H1 (cell line): Measurements from ENCODE around the gene PPIL6. TPM values are rescaled to one million over a fixed set of nuclear protein-coding genes. Genes with fewer than 3 reads are reported as not detected.

Experiments used
- CTCF ChIA-PET: fragments of 300-600 bp; sonication (Branson Sonifier 250); formaldehyde crosslinking; loops from one replicate; lab custom pipeline; 2021; ENCODE audit not compliant: partially characterized antibody; lab: Charles Lee
- POLR2A ChIA-PET: fragments of 300-600 bp; sonication (Branson Sonifier 250); formaldehyde crosslinking; loops from one replicate; lab custom pipeline; 2021; ENCODE audit warnings: inconsistent platforms; ENCODE audit not compliant: partially characterized antibody; lab: Charles Lee
- DNase-seq, 2 experiments: peaks; one replicate each; pipeline versions ENCODE4 v3.0.0 to v3.0.0-alpha.2; 2010 to 2022; ENCODE audit warnings: low spot score in 2 of 2, low read depth in 1 of 2, mixed read lengths in 1 of 2
- FAIRE-seq: peaks from 2 replicates; lab custom pipeline; 2011; peaks lifted over from hg19 to GRCh38; lab: Jason Lieb, UNC
- H2AFZ ChIP-seq: 2 replicates; pipeline ENCODE4 v1.8.1; 2012; ENCODE audit warnings: low read length, inconsistent platforms
- H2AK5ac ChIP-seq: 2 replicates; pipeline ENCODE4 v1.6.1; 2013; ENCODE audit warnings: low read depth, low read length
- H2BK120ac ChIP-seq: replicated peaks from 2 replicates; pipeline ENCODE3; 2013; ENCODE audit warnings: low read depth, low read length, inconsistent platforms
- H2BK12ac ChIP-seq: 2 replicates; pipeline ENCODE4 v1.6.1; 2013; ENCODE audit warnings: low read depth, low read length
- H2BK15ac ChIP-seq: 2 replicates; pipeline ENCODE4 v1.6.1; 2013; ENCODE audit warnings: low read length
- H2BK20ac ChIP-seq: 2 replicates; pipeline ENCODE4 v1.6.1; 2013; ENCODE audit warnings: low read length
- H2BK5ac ChIP-seq: 2 replicates; pipeline ENCODE4 v1.6.1; 2013; ENCODE audit warnings: low read depth, low read length
- H3K14ac ChIP-seq: 2 replicates; pipeline ENCODE4 v1.6.1; 2013; ENCODE audit warnings: inconsistent platforms; ENCODE audit not compliant: insufficient read length
- H3K18ac ChIP-seq: 2 replicates; pipeline ENCODE4 v1.6.1; 2013; ENCODE audit warnings: low read length; ENCODE audit errors: extremely low read depth
- H3K23ac ChIP-seq: 2 replicates; pipeline ENCODE4 v1.6.1; 2013; ENCODE audit warnings: inconsistent platforms; ENCODE audit not compliant: insufficient read length
- H3K23me2 ChIP-seq: 2 replicates; pipeline ENCODE4 v1.6.1; 2013; ENCODE audit warnings: low read depth, low read length
- H3K27ac ChIP-seq: 2 replicates; pipeline ENCODE4 v1.6.1; 2011; ENCODE audit warnings: low read depth, low read length, inconsistent platforms
- H3K27me3 ChIP-seq, 4 experiments: replicated peaks in 1 of 4; 1 replicate in 1 of 4; 2 replicates in 3 of 4; pipeline versions ENCODE4 v1.6.1 to v1.8.1; 2011 to 2013; ENCODE audit warnings: low read length in 3 of 4, mild to moderate bottlenecking in 3 of 4, inconsistent platforms in 2 of 4, mixed read lengths in 2 of 4, moderate library complexity in 1 of 4; ENCODE audit not compliant: control insufficient read depth in 3 of 4, insufficient read depth in 3 of 4; ENCODE audit errors: extremely low read depth in 1 of 4
- H3K36me3 ChIP-seq, 4 experiments: 2 replicates each; pipeline versions ENCODE4 v1.6.1 to v1.8.1; 2011 to 2013; ENCODE audit warnings: mild to moderate bottlenecking in 4 of 4, low read length in 3 of 4, moderate library complexity in 2 of 4, control low read depth in 1 of 4, inconsistent platforms in 1 of 4; ENCODE audit not compliant: insufficient read depth in 4 of 4, control insufficient read depth in 2 of 4
- H3K4ac ChIP-seq: replicated peaks from 2 replicates; pipeline ENCODE3; 2013; ENCODE audit warnings: low read length, low read depth, mixed read lengths, inconsistent platforms; ENCODE audit not compliant: insufficient read length
- H3K4me1 ChIP-seq, 4 experiments: replicated peaks in 1 of 4; 1 replicate in 1 of 4; 2 replicates in 3 of 4; pipeline versions ENCODE4 v1.6.1 to v1.8.1; 2011 to 2013; ENCODE audit warnings: low read length in 3 of 4, inconsistent platforms in 2 of 4, mixed read lengths in 1 of 4; ENCODE audit not compliant: insufficient read depth in 4 of 4, control insufficient read depth in 3 of 4
- H3K4me2 ChIP-seq, 2 experiments: 2 replicates each; pipeline versions ENCODE4 v1.6.1 to v1.8.1; 2011 to 2013; ENCODE audit warnings: low read depth in 2 of 2, low read length in 2 of 2, control low read depth in 1 of 2, inconsistent platforms in 1 of 2, mild to moderate bottlenecking in 1 of 2; ENCODE audit not compliant: insufficient read depth in 1 of 2
- H3K4me3 ChIP-seq, 4 experiments: fragments of 200-600, 300-600 bp in 1 of 4; sonication (generic), shearing (Covaris generic), sonication (Bioruptor Twin) in 1 of 4; 2 replicates each; pipeline versions ENCODE4 v1.5.1 to v1.8.1; 2011 to 2016; ENCODE audit warnings: low read length in 4 of 4, low read depth in 3 of 4, control low read depth in 2 of 4, inconsistent platforms in 2 of 4, mild to moderate bottlenecking in 2 of 4, mixed read lengths in 1 of 4, moderate library complexity in 1 of 4; ENCODE audit not compliant: insufficient read depth in 2 of 4; ENCODE audit errors: extremely low read depth in 1 of 4
- H3K56ac ChIP-seq: replicated peaks from 2 replicates; pipeline ENCODE3; 2013; ENCODE audit warnings: low read depth, mild to moderate bottlenecking, mixed read lengths, low read length, inconsistent platforms; ENCODE audit not compliant: insufficient read length
- H3K79me1 ChIP-seq: 2 replicates; pipeline ENCODE4 v1.6.1; 2013; ENCODE audit warnings: low read depth, low read length, control low read depth
- H3K79me2 ChIP-seq, 2 experiments: 2 replicates each; pipeline versions ENCODE4 v1.6.1 to v1.8.1; 2012 to 2013; ENCODE audit warnings: low read length in 2 of 2, mild to moderate bottlenecking in 2 of 2, inconsistent platforms in 1 of 2; ENCODE audit not compliant: insufficient read depth in 2 of 2, control insufficient read depth in 1 of 2
- H3K9ac ChIP-seq, 4 experiments: replicated peaks in 1 of 4; 1 replicate in 1 of 4; 2 replicates in 3 of 4; pipeline versions ENCODE4 v1.6.1 to v1.8.1; 2011 to 2013; ENCODE audit warnings: low read depth in 3 of 4, low read length in 3 of 4, control low read depth in 2 of 4, mild to moderate bottlenecking in 2 of 4, moderate library complexity in 2 of 4, inconsistent platforms in 1 of 4; ENCODE audit errors: extremely low read depth in 1 of 4
- H3K9me3 ChIP-seq, 2 experiments: 2 replicates each; pipeline versions ENCODE4 v1.6.1 to v1.8.1; 2012 to 2013; ENCODE audit warnings: mild to moderate bottlenecking in 2 of 2, moderate library complexity in 2 of 2, control low read depth in 1 of 2, inconsistent platforms in 1 of 2, low read depth in 1 of 2, low read length in 1 of 2, mixed read lengths in 1 of 2; ENCODE audit not compliant: insufficient read depth in 2 of 2
- H4K20me1 ChIP-seq, 2 experiments: replicated peaks in 1 of 2; 2 replicates each; pipeline versions ENCODE3 to v1.8.1; 2011 to 2013; ENCODE audit warnings: inconsistent platforms in 2 of 2, low read length in 2 of 2, mild to moderate bottlenecking in 1 of 2; ENCODE audit not compliant: insufficient read depth in 2 of 2, control insufficient read depth in 1 of 2
- H4K5ac ChIP-seq: 2 replicates; pipeline ENCODE4 v1.6.1; 2013; ENCODE audit warnings: low read length, low read depth, mixed read lengths, inconsistent platforms; ENCODE audit not compliant: insufficient read length
- H4K8ac ChIP-seq: 2 replicates; pipeline ENCODE4 v1.8.0; 2013; ENCODE audit warnings: mild to moderate bottlenecking, moderate library complexity, low read length, inconsistent platforms; ENCODE audit not compliant: insufficient read depth; ENCODE audit errors: extremely low read depth
- H4K91ac ChIP-seq: replicated peaks from 2 replicates; pipeline ENCODE3; 2013; ENCODE audit warnings: low read length, mixed read lengths, inconsistent platforms; ENCODE audit not compliant: insufficient read length
- ASH2L ChIP-seq: fragments of 200-600, 300-600 bp; sonication (generic); IDR thresholded peaks from one replicate; pipeline ENCODE4 v1.7.1; 2017; ENCODE audit warnings: low read length
- BCL11A ChIP-seq, 2 experiments: IDR thresholded peaks; one replicate each; pipeline ENCODE4 v1.6.1; 2011; ENCODE audit warnings: low read depth in 2 of 2, low read length in 2 of 2, mild to moderate bottlenecking in 2 of 2
- CTBP2 ChIP-seq: IDR thresholded peaks from 2 replicates; pipeline ENCODE4 v1.7.0; 2011; ENCODE audit warnings: borderline replicate concordance, mild to moderate bottlenecking, moderate library complexity, mixed read lengths, low read length; ENCODE audit not compliant: insufficient read depth, insufficient read length
- EGR1 ChIP-seq: IDR thresholded peaks from 2 replicates; pipeline ENCODE4 v1.6.1; 2011; ENCODE audit warnings: low read depth, low read length, borderline replicate concordance
- GABPA ChIP-seq: IDR thresholded peaks from 2 replicates; pipeline ENCODE4 v1.6.1; 2011; ENCODE audit warnings: mild to moderate bottlenecking, low read length, moderate library complexity, borderline replicate concordance; ENCODE audit not compliant: insufficient read depth
- KDM1A ChIP-seq: fragments of 200-600, 300-600 bp; sonication (generic); IDR thresholded peaks from 2 replicates; pipeline ENCODE4 v1.7.1; 2016; ENCODE audit warnings: mild to moderate bottlenecking, low read length, borderline replicate concordance
- NRF1 ChIP-seq: IDR thresholded peaks from 2 replicates; pipeline ENCODE4 v1.6.1; 2011; ENCODE audit warnings: mild to moderate bottlenecking, low read depth, low read length, improper control_type of control experiment
- RFX5 ChIP-seq: IDR thresholded peaks from 2 replicates; pipeline ENCODE4 v1.6.1; 2011; ENCODE audit warnings: low read depth, low read length, improper control_type of control experiment, borderline replicate concordance
- RNF2 ChIP-seq: fragments of 200-900, 300-1000 bp; sonication (generic); IDR thresholded peaks from 2 replicates; pipeline ENCODE4 v1.7.1; 2016; ENCODE audit warnings: borderline replicate concordance, low read depth, mild to moderate bottlenecking, antibody characterized with exemption, low read length; ENCODE audit not compliant: poor library complexity, severe bottlenecking; ENCODE audit errors: missing control alignments
- SUZ12 ChIP-seq: fragments of 200-600 bp; sonication (generic); IDR thresholded peaks from 2 replicates; pipeline ENCODE4 v1.6.1; 2012; ENCODE audit warnings: mild to moderate bottlenecking, inconsistent platforms, low read length, moderate library complexity, mixed read lengths
- TAF7 ChIP-seq: optimal IDR thresholded peaks from 2 replicates; pipeline ENCODE3; 2011; ENCODE audit warnings: low read depth, mild to moderate bottlenecking, inconsistent platforms, low read length, moderate library complexity, borderline replicate concordance
- TEAD4 ChIP-seq: IDR thresholded peaks from 2 replicates; pipeline ENCODE4 v1.6.1; 2012; ENCODE audit warnings: low read depth, low read length, inconsistent platforms, mixed read lengths
- ZNF274 ChIP-seq: IDR thresholded peaks from 2 replicates; pipeline ENCODE4 v1.7.0; 2012; ENCODE audit warnings: low read length, borderline replicate concordance; ENCODE audit errors: extremely low read depth
- WGBS, 2 experiments: shearing (Covaris generic) in 1 of 2; methylation state at CpG; one replicate each; pipeline versions ENCODE4 v1.1.6 to v1.1.7; 2013 to 2015; ENCODE audit warnings: low lambda C conversion rate in 2 of 2, mixed read lengths in 2 of 2, inconsistent platforms in 1 of 2, low coverage in 1 of 2, missing lambda C conversion rate in 1 of 2; ENCODE audit not compliant: insufficient replicate concordance in 2 of 2, insufficient coverage in 1 of 2, insufficient read length in 1 of 2; ENCODE audit errors: extremely low coverage in 1 of 2, missing lambda C conversion rate in 1 of 2; 5-methylcytosine and 5-hydroxymethylcytosine counted together
- polyA plus RNA-seq, 7 experiments: library from polyadenylated mRNA; depleted of rRNA in 3 of 7; stranded (reverse) in 5 of 7; unstranded in 2 of 7; fragments of >200 nt in 5 of 7; fragments of 200-250 nt in 2 of 7; gene quantifications; 1 replicate in 5 of 7; 2 replicates in 1 of 7; 4 replicates in 1 of 7; pipeline versions ENCODE4 v1.2.1 to v1.2.3, GENCODE V29; 2011 to 2013; ENCODE audit warnings: missing spikeins in 2 of 7, mixed read lengths in 2 of 7
- total RNA-seq: library from RNA; stranded (reverse); fragmentation: NEBNext Ultra II Directional; extraction: Animal tissue kit (Norgen Biotek cat#: 25700); gene quantifications from 2 replicates; pipeline ENCODE4 v1.2.1, GENCODE V29; 2021
- TF ChIP-seq, protein P1 (sequence below): IDR thresholded peaks from 2 replicates; pipeline ENCODE4 v1.6.1; 2012; ENCODE audit warnings: inconsistent platforms

The PPIL6 gene
- total and polyA plus RNA-seq, 2 of the 8 experiments (the other 6 are each of a cell fraction or from before 2014, with no cell fraction given): 0.42 to 1.3 TPM

DNA sequence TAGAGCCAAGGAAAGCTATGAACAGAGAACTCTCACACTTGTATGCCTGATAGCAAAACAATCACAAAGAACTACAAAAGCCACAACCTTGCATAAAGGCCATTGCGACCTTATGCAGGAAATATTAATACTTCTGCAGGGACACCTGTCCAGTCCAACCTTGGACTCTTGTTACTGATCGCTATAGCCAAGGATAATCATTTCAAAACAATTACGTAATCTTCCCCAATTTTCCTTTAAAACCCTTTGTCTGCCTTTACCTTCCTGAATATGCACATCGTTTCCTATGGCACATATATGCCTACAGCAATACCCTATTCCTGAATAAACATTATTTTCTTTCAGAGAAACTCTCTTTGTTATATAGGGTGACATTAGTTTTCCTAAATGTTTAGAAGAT lies 22.8 kb downstream of the PPIL6 start:
- Histone ChIP-seq H2BK15ac (no peak overlapping the region), H3K23me2 (no peaks in the 10 kb centered on the region), H3K23ac (no peak overlapping the region), H3K36me3 (no peaks in the 10 kb centered on the region), H3K14ac (no peak overlapping the region), H4K8ac (no peak overlapping the region), H4K5ac (no peak overlapping the region), H3K18ac (no peak overlapping the region), H3K4ac (no peak overlapping the region), H3K4me3 (no peak overlapping the region), H3K27me3 (no peaks in the 10 kb centered on the region), H2BK20ac (no peak overlapping the region), H2AK5ac (no peak overlapping the region), H3K9me3 (no peaks in the 10 kb centered on the region), H3K56ac (no peak overlapping the region), H3K79me2 (no peaks in the 10 kb centered on the region), H3K4me1 (peaks cover 0 to 3% (median 0%) of the 10 kb centered on the region in 4 experiments; a peak in 1 of 7 replicates), H2BK12ac (no peak overlapping the region), H3K4me2 (no peak overlapping the region), H4K91ac (no peak overlapping the region), H3K9ac (no peak overlapping the region), H2BK5ac (no peak overlapping the region), H4K20me1 (no peaks in the 10 kb centered on the region), H3K27ac (no peak overlapping the region), H3K79me1 (no peaks in the 10 kb centered on the region), H2AFZ (no peak overlapping the region), H2BK120ac (no peak overlapping the region)
- FAIRE-seq (no peak), DNase-seq (no peak)
- POLR2A ChIA-PET: no interaction called here
- 91% methylated on average over 4 of the region's 4 CpGs; no CpG with 5 or more reads in 1 of the 2 experiments for WGBS, 2 experiments
- CTCF ChIA-PET: no interaction called here
- no peak for TF ChIP-seq EGR1
- no peak for TF ChIP-seq ZNF274
- TF ChIP-seq TEAD4: no peak
- no peak for TF ChIP-seq TAF7
- TF ChIP-seq BCL11A (IDR thresholded peaks at IDR 0.05; ENCODE audit: low read depth in 2 of 2, low read length in 2 of 2): no peak
- TF ChIP-seq RNF2: no peak
- no peak for TF ChIP-seq KDM1A
- TF ChIP-seq RFX5: no peak
- TF ChIP-seq NRF1: no peak
- TF ChIP-seq, protein P1, sequence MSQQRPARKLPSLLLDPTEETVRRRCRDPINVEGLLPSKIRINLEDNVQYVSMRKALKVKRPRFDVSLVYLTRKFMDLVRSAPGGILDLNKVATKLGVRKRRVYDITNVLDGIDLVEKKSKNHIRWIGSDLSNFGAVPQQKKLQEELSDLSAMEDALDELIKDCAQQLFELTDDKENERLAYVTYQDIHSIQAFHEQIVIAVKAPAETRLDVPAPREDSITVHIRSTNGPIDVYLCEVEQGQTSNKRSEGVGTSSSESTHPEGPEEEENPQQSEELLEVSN: no peak
- no peak for TF ChIP-seq CTBP2
- no peak for TF ChIP-seq SUZ12
- TF ChIP-seq ASH2L: no peak
- TF ChIP-seq GABPA: no peak
